NCI-H748 (cell line): ENCODE data around the gene PLAAT5.
A peak's percentile ranks its signal among the peaks of the same experiment; 100 is the strongest.
"Not testable (repeated sequence)": the region's sequence is repeated elsewhere in the genome, so short reads cannot be mapped to it uniquely, and the experiment has no call there.

ENCODE experiments used
- DNase-seq: peaks from one replicate; lab custom pipeline; 2025; ENCODE audit not compliant: unreplicated experiment; lab: John Stamatoyannopoulos, UW

PLAAT5 gene

GRCh38 chr11:63488789-63489188, 2.2 kb downstream of the PLAAT5 start:
- DNase-seq, result no peak

GRCh38 chr11:63485777-63486176, 5.2 kb downstream of the PLAAT5 start:
- no peak for DNase-seq

- DNase-seq, result no peak
These were observed 10.9 kb downstream of the PLAAT5 start for GRCh38 chr11:63480039-63480438.

- peak; percentile 70 for DNase-seq
These were observed 12.1 kb downstream of the PLAAT5 start for GRCh38 chr11:63478896-63479295.

GRCh38 chr11:63476618-63477017, 14.3 kb downstream of the PLAAT5 start:
- no peak for DNase-seq

DNA sequence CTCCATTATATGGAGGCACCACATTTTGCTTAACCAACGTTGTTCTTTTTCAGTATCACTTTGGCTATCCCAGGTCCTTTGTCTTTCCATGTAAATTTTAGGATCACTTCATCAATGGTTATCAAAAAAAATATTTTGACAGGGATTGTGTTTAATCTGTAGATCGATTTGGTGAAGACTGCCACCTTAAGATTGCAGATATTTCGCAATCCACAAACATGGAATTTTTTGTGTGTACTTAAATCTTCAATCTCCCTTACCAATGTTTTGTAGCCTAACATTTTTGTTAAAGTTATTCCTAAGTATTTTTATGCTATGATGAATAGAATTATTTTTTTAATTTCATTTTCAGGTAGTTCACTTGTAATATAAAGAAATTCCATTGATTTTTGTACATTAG, 18.6 kb downstream of the PLAAT5 start:
- no peak for DNase-seq

DNA sequence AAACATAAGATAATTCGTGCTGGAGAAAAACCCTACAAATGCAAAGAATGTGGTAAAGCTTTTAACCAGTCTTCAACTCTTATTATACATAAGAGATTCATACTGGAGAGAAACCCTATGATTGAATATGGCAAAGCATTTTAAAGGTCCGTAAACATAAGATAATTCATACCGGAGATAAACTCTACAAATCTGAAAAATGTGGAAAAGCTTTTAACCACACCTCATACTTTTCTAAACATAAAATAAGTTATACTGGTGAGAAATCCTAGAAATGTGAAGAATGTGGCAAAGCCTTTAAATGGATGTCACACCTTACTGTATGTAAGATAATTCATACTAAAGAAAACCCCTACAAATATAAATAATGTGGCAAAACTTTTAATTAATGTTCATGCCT, 20.7 kb downstream of the PLAAT5 start:
- DNase-seq, result no peak

- no peak for DNase-seq
These were observed 28.8 kb downstream of the PLAAT5 start for GRCh38 chr11:63462137-63462536.

DNA sequence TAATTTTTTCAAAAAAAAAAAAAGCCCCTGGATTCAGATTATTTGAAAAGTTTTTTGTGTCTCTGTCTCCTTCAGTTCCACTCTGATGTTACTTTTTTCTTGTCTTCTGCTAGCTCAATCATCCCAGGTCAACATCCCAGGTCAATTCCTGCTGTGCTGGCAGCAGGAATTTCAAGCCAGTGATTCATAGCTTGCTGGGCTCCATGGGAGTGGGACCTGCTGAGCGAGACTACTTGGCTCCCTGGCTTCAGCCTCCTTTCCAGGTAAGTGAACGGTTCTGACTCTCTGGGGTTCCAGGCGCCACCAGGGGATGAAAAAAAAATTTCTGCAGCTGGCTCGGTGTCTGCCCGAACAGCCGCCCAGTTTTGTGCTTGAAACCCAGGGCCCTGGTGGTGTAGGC, 31.4 kb downstream of the PLAAT5 start:
- no peak for DNase-seq

DNA sequence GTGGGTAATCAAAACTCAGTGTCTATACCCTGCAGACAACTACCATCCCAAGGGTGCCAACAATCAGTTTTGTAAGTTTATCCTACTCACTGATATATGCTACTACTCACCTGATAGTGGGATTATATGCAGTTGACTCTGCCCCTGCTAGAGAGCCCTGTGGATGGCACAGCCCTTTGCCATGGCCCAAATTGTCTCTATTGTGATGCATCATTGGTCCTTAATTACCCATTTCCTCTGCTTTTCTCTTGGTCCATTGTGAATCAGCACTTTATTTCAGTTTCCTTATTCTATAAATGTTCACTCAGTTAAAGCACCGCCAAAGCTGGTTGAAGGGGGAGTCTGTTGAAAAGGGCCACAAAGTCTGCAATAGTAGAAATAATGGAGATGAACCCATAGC, 42.3 kb downstream of the PLAAT5 start:
- DNase-seq, result peak; percentile 32

DNA sequence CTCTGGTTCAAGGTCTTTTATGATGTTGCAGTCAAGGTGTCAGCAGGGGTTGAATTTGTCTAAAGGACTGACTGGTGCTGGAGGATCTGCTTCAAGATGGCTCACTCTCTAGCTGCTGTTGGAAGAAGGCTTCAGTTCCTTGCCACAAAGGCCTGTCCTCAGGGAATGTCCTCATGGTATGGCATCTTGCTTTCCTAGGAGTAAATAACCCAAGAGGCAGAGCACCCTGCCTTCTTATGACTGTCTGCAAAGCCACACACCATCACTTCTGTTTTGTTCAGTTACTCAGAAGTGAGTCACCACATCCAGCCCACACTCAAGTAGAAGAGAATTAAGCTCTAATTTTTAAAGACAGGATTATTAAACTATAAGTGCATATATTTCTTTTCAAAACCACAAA, 45.2 kb downstream of the PLAAT5 start:
- DNase-seq, result no peak

GRCh38 chr11:63445118-63445517, 45.8 kb downstream of the PLAAT5 start:
- DNase-seq, result no peak

DNA sequence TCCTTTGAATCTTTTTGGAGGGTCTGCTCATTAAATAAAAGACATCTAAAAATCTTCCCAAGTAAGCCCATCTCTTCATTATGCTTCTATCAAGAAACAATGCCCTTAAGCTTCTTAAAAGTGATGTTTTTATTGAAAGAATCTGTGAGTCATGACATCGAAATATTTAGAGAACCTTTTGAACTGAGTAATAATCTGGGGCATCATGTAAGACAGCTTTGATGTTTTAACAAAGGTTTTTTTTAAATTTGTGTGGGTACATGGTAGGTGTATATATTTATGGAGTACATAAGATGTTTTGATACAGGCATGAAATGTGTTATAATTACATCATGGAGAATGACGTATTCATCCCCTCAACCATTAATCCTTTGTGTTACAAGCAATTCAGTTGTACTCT, 46.8 kb downstream of the PLAAT5 start:
- no peak for DNase-seq

DNA sequence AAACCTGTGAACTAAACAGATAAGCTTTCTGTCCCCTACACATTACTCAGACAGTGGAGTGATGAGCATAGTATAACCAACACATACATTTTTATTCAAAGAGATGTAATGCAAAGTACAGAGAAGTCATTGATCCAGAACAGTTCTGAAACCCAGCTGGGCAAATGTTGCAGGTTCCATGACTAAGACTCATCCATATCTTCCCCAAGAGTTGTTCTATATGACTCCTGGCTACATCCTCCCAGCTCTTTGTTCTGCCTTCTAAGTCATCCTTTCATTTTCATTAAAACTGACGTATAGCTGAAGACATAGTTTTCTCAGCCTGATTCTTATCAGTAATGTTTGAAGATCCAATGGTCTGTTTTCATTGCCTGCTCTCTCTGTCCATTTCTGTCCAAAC, 47.3 kb downstream of the PLAAT5 start:
- DNase-seq, result no peak

DNA sequence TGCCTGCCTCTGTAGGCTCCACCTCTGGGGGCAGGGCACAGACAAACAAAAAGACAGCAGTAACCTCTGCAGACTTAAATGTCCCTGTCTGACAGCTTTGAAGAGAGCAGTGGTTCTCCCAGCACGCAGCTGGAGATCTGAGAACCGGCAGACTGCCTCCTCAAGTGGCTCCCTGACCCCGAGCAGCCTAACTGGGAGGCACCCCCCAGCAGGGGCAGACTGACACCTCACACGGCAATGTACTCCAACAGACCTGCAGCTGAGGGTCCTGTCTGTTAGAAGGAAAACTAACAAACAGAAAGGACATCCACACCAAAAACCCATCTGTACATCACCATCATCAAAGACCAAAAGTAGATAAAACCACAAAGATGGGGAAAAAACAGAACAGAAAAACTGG, 55.1 kb downstream of the PLAAT5 start:
- not testable (repeated sequence) for DNase-seq

GRCh38 chr11:63435351-63435750, 55.6 kb downstream of the PLAAT5 start:
- DNase-seq, result not testable (repeated sequence)

- DNase-seq, result not testable (repeated sequence)
These were observed 60.2 kb downstream of the PLAAT5 start for GRCh38 chr11:63430731-63431130.

GRCh38 chr11:63427971-63428508, 62.9 kb downstream of the PLAAT5 start:
- DNase-seq, result no peak

DNA sequence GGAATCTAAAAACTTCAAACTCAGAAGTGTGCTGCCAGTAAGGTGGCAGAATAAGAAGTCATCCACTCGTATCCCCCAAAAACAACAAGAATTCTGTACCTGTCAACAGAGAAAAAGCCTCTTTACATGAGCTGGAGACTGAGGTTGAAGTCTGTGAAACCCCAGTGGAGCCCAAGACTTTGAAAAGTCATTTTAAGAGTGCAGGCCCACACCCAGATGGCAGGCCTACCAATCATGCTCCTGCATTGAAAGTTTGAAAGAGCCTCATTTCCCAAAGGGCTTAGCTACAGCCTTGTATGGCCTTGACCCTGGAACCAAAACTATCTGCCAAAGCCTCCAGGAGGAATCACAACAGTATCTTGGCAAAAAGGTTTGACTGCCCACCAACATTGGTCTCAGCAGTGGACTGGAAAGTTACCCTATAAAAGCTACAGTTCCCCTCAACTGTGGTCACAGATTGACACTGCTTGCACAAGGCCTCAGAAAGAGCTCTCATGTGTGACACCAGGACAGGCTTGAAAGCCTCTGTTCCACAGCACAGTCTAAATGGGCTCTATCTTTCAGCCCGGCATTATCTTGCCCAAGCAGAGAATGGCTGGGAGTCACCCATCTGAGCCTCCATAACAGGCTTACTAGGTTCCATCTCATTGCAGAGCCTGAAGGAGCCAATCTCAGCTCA, 73.7 kb downstream of the PLAAT5 start:
- DNase-seq, result no peak
